T-helper 17 cell (primary cell): ENCODE data around the gene RPS6KA1. TPM values are rescaled to one million over a fixed set of nuclear protein-coding genes. Genes with fewer than 3 reads are reported as not detected.
"Not testable (repeated sequence)": the region's sequence is repeated elsewhere in the genome, so short reads cannot be mapped to it uniquely, and the experiment has no call there.

Experiments used
- ATAC-seq: fragments of 150-1000 bp; cut with Tn5 transposase; 2 replicates; pipeline ENCODE4 v1.10.0; 2021; ENCODE audit warnings: mild to moderate bottlenecking, moderate library complexity
- DNase-seq, 3 donors: peaks; one replicate each; pipeline versions ENCODE4 v3.0.0 to v3.0.0-alpha.2; 2020 to 2021
- H3K9me3 ChIP-seq: one replicate; pipeline ENCODE4 v1.7.0; 2013; ENCODE audit warnings: low read length, mild to moderate bottlenecking; ENCODE audit not compliant: control insufficient read depth, poor library complexity, severe bottlenecking
- H3K27ac Mint-ChIP-seq: one replicate; pipeline ENCODE4 v1.8.0; 2022; ENCODE audit warnings: mild to moderate bottlenecking, moderate library complexity, mixed read lengths
- H3K27me3 Mint-ChIP-seq: one replicate; pipeline ENCODE4 v1.8.0; 2022; ENCODE audit warnings: mixed read lengths
- H3K36me3 Mint-ChIP-seq: one replicate; pipeline ENCODE4 v1.8.0; 2022; ENCODE audit warnings: low read depth, mixed read lengths
- H3K4me1 Mint-ChIP-seq: one replicate; pipeline ENCODE4 v1.8.0; 2022; ENCODE audit warnings: mild to moderate bottlenecking, mixed read lengths
- H3K4me3 Mint-ChIP-seq: one replicate; pipeline ENCODE4 v1.8.0; 2022; ENCODE audit warnings: mild to moderate bottlenecking, moderate library complexity, mixed read lengths
- total RNA-seq, 4 donors: library from RNA in 2 of 4; stranded (reverse) in 2 of 4; gene quantifications; one replicate each; pipeline ENCODE4 v1.2.3 and lab custom pipeline; 2022 to 2026

RPS6KA1 gene
- total RNA-seq, 2 donors from 2014 or later = 76.3 to 98.0 TPM

GRCh38 chr1:26578167-26578566, 48.6 kb downstream of the RPS6KA1 start:
- ATAC-seq (no peak), DNase-seq (no peak)
- Mint-ChIP-seq H3K36me3 (peaks cover 4% of the 10 kb centered on the region), H3K27me3 (no peaks in the 10 kb centered on the region), H3K27ac (peak overlapping the region; percentile 89), H3K4me3 (no peak overlapping the region), H3K4me1 (peaks cover 31% of the 10 kb centered on the region)
- H3K9me3 ChIP-seq = no peaks in the 10 kb centered on the region

GRCh38 chr1:26579681-26580111, 50.1 kb downstream of the RPS6KA1 start:
- H3K4me1 Mint-ChIP-seq = peaks cover 29% of the 10 kb centered on the region
- H3K9me3 ChIP-seq = no peaks in the 10 kb centered on the region
- H3K27me3 Mint-ChIP-seq = no peaks in the 10 kb centered on the region
- no peak overlapping the region for H3K4me3 Mint-ChIP-seq
- DNase-seq (no peak), ATAC-seq (no peak)
- H3K27ac Mint-ChIP-seq = no peak overlapping the region
- peaks cover 3% of the 10 kb centered on the region for H3K36me3 Mint-ChIP-seq

GRCh38 chr1:26580116-26580515, 50.6 kb downstream of the RPS6KA1 start:
- no peaks in the 10 kb centered on the region for H3K9me3 ChIP-seq
- Mint-ChIP-seq H3K27me3 (no peaks in the 10 kb centered on the region), H3K36me3 (peaks cover 3% of the 10 kb centered on the region), H3K4me1 (peaks cover 29% of the 10 kb centered on the region), H3K4me3 (no peak overlapping the region), H3K27ac (no peak overlapping the region)
- ATAC-seq (no peak), DNase-seq (no peak)

GRCh38 chr1:26581287-26581651, 51.7 kb downstream of the RPS6KA1 start:
- Mint-ChIP-seq H3K27ac (no peak overlapping the region), H3K4me3 (no peak overlapping the region), H3K36me3 (no peaks in the 10 kb centered on the region), H3K4me1 (peaks cover 24% of the 10 kb centered on the region), H3K27me3 (no peaks in the 10 kb centered on the region)
- no peak for DNase-seq
- no peak for ATAC-seq
- no peaks in the 10 kb centered on the region for H3K9me3 ChIP-seq

GRCh38 chr1:26582053-26582835, 52.7 kb downstream of the RPS6KA1 start:
- H3K4me1 Mint-ChIP-seq = peaks cover 20% of the 10 kb centered on the region
- no peak for ATAC-seq
- no peaks in the 10 kb centered on the region for H3K27me3 Mint-ChIP-seq
- no peaks in the 10 kb centered on the region for H3K9me3 ChIP-seq
- DNase-seq = no peak
- no peaks in the 10 kb centered on the region for H3K36me3 Mint-ChIP-seq
- H3K27ac Mint-ChIP-seq = peak overlapping the region; percentile 57
- no peak overlapping the region for H3K4me3 Mint-ChIP-seq

GRCh38 chr1:26582836-26583460, 53.4 kb downstream of the RPS6KA1 start:
- Mint-ChIP-seq H3K27ac (peak overlapping the region; percentile 57), H3K4me3 (no peak overlapping the region), H3K36me3 (no peaks in the 10 kb centered on the region), H3K4me1 (peaks cover 15% of the 10 kb centered on the region), H3K27me3 (no peaks in the 10 kb centered on the region)
- H3K9me3 ChIP-seq = no peaks in the 10 kb centered on the region
- no peak for DNase-seq
- no peak for ATAC-seq

GRCh38 chr1:26583646-26584485, 54.3 kb downstream of the RPS6KA1 start:
- H3K4me3 Mint-ChIP-seq = no peak overlapping the region
- no peak overlapping the region for H3K27ac Mint-ChIP-seq
- no peaks in the 10 kb centered on the region for H3K9me3 ChIP-seq
- ATAC-seq = no peak
- H3K36me3 Mint-ChIP-seq = no peaks in the 10 kb centered on the region
- peaks cover 11% of the 10 kb centered on the region for H3K4me1 Mint-ChIP-seq
- DNase-seq = no peak
- H3K27me3 Mint-ChIP-seq = no peaks in the 10 kb centered on the region

- H3K4me3 Mint-ChIP-seq, H3K9me3 ChIP-seq, H3K27me3 Mint-ChIP-seq, ATAC-seq, H3K36me3 Mint-ChIP-seq, DNase-seq, H3K27ac Mint-ChIP-seq: not testable (repeated sequence)
- H3K4me1 Mint-ChIP-seq = peaks cover 11% of the 10 kb centered on the region
These were observed 55.0 kb downstream of the RPS6KA1 start for GRCh38 chr1:26584588-26584987.

GRCh38 chr1:26585471-26585870, 55.9 kb downstream of the RPS6KA1 start:
- no peak for DNase-seq
- ATAC-seq = no peak
- Mint-ChIP-seq H3K27ac (no peak overlapping the region), H3K27me3 (no peaks in the 10 kb centered on the region), H3K4me1 (peaks cover 9% of the 10 kb centered on the region), H3K36me3 (no peaks in the 10 kb centered on the region), H3K4me3 (no peak overlapping the region)
- no peaks in the 10 kb centered on the region for H3K9me3 ChIP-seq

- ATAC-seq = no peak
- Mint-ChIP-seq H3K27ac (no peak overlapping the region), H3K36me3 (no peaks in the 10 kb centered on the region), H3K4me3 (no peak overlapping the region), H3K4me1 (peaks cover 4% of the 10 kb centered on the region), H3K27me3 (no peaks in the 10 kb centered on the region)
- H3K9me3 ChIP-seq = no peaks in the 10 kb centered on the region
- no peak for DNase-seq
These were observed 63.8 kb downstream of the RPS6KA1 start for GRCh38 chr1:26593385-26593784.

GRCh38 chr1:26594593-26594992, 65.0 kb downstream of the RPS6KA1 start:
- not testable (repeated sequence) for H3K27ac Mint-ChIP-seq, H3K4me3 Mint-ChIP-seq, H3K9me3 ChIP-seq, H3K36me3 Mint-ChIP-seq, H3K27me3 Mint-ChIP-seq, ATAC-seq, DNase-seq, H3K4me1 Mint-ChIP-seq

GRCh38 chr1:26597629-26598039, 68.1 kb downstream of the RPS6KA1 start:
- Mint-ChIP-seq H3K36me3 (no peaks in the 10 kb centered on the region), H3K4me1 (peaks cover 6% of the 10 kb centered on the region), H3K27me3 (no peaks in the 10 kb centered on the region), H3K4me3 (no peak overlapping the region), H3K27ac (no peak overlapping the region)
- no peaks in the 10 kb centered on the region for H3K9me3 ChIP-seq
- ATAC-seq (peak; percentile 49), DNase-seq (no peak)

- H3K4me1 Mint-ChIP-seq = peaks cover 6% of the 10 kb centered on the region
- H3K4me3 Mint-ChIP-seq = no peak overlapping the region
- no peaks in the 10 kb centered on the region for H3K9me3 ChIP-seq
- DNase-seq = no peak
- H3K36me3 Mint-ChIP-seq = no peaks in the 10 kb centered on the region
- H3K27me3 Mint-ChIP-seq = no peaks in the 10 kb centered on the region
- no peak overlapping the region for H3K27ac Mint-ChIP-seq
- no peak for ATAC-seq
These were observed 69.3 kb downstream of the RPS6KA1 start for GRCh38 chr1:26598890-26599289.
